DOHH2 (cell line): Measurements from ENCODE around the gene DLX3.

Experiments
- H3F3A ChIP-seq: fragments of 200-600 bp; sonication (generic), shearing (Covaris generic); 2 replicates; pipeline ENCODE4 v1.6.0; 2016; ENCODE audit warnings: antibody characterized with exemption, mild to moderate bottlenecking; ENCODE audit not compliant: control insufficient read depth, insufficient read depth
- H3K27ac ChIP-seq: fragments of 200-600 bp; sonication (generic); 2 replicates; pipeline ENCODE4 v1.5.1; 2014; ENCODE audit warnings: low read depth, mild to moderate bottlenecking, low read length, moderate library complexity
- H3K27me3 ChIP-seq: fragments of 200-600 bp; sonication (generic); 2 replicates; pipeline ENCODE4 v1.6.1; 2014; ENCODE audit warnings: mild to moderate bottlenecking, low read length, mixed read lengths; ENCODE audit not compliant: control insufficient read depth
- H3K36me3 ChIP-seq: fragments of 200-600 bp; sonication (generic); 2 replicates; pipeline ENCODE4 v1.6.1; 2014; ENCODE audit warnings: mild to moderate bottlenecking, low read length, moderate library complexity, mixed read lengths; ENCODE audit not compliant: control insufficient read depth
- H3K4me1 ChIP-seq: fragments of 200-600 bp; sonication (generic); 2 replicates; pipeline ENCODE4 v1.6.1; 2014; ENCODE audit warnings: mild to moderate bottlenecking, low read length, mixed read lengths; ENCODE audit not compliant: control insufficient read depth
- H3K4me2 ChIP-seq: fragments of 200-600 bp; sonication (generic); 2 replicates; pipeline ENCODE4 v1.6.0; 2014; ENCODE audit warnings: mild to moderate bottlenecking, low read length, moderate library complexity
- H3K4me3 ChIP-seq: fragments of 200-600 bp; sonication (generic); 2 replicates; pipeline ENCODE4 v1.5.1; 2014; ENCODE audit warnings: mild to moderate bottlenecking, low read length, mixed read lengths
- H3K79me2 ChIP-seq: fragments of 200-600 bp; sonication (generic); 2 replicates; pipeline ENCODE4 v1.6.1; 2014; ENCODE audit warnings: mild to moderate bottlenecking, low read length, mixed read lengths; ENCODE audit not compliant: control insufficient read depth
- H3K9me2 ChIP-seq: fragments of 200-600 bp; sonication (generic); replicated peaks from 2 replicates; pipeline ENCODE4 v1.6.1; 2014; ENCODE audit warnings: mild to moderate bottlenecking, low read length, mixed read lengths; ENCODE audit not compliant: control insufficient read depth
- H3K9me3 ChIP-seq: fragments of 200-600 bp; sonication (generic); 2 replicates; pipeline ENCODE4 v1.6.1; 2014; ENCODE audit warnings: antibody characterized with exemption, low read length, mixed read lengths; ENCODE audit not compliant: control insufficient read depth, insufficient read depth
- H4K20me1 ChIP-seq: fragments of 200-600 bp; sonication (generic); 2 replicates; pipeline ENCODE4 v1.6.0; 2014; ENCODE audit warnings: low read depth, mild to moderate bottlenecking, antibody characterized with exemption, low read length, moderate library complexity; ENCODE audit not compliant: control insufficient read depth, insufficient read depth
- CTCF ChIP-seq: fragments of 200-600 bp; sonication (generic); IDR thresholded peaks from one replicate; pipeline ENCODE4 v1.5.1; 2014; ENCODE audit warnings: antibody characterized with exemption, mild to moderate bottlenecking, low read depth, low read length; ENCODE audit not compliant: poor library complexity, severe bottlenecking
- EZH2phosphoT487 ChIP-seq: fragments of 200-600 bp; sonication (generic); IDR thresholded peaks from 2 replicates; pipeline ENCODE4 v1.6.1; 2017; ENCODE audit warnings: borderline replicate concordance, mild to moderate bottlenecking, antibody characterized with exemption, low read length, moderate library complexity, mixed read lengths

Gene DLX3

GRCh38 chr17:49992933-49993422 lies 2.0 kb downstream of the DLX3 start:
- Histone ChIP-seq H3K9me3 (no peaks in the 10 kb centered on the region), H3K79me2 (no peaks in the 10 kb centered on the region), H3K27ac (no peak overlapping the region), H3K9me2 (no peaks in the 10 kb centered on the region), H3K36me3 (no peaks in the 10 kb centered on the region), H3K4me3 (no peak overlapping the region), H4K20me1 (no peaks in the 10 kb centered on the region), H3K4me2 (no peak overlapping the region), H3K27me3 (peaks cover 59% of the 10 kb centered on the region), H3K4me1 (peaks cover 5% of the 10 kb centered on the region), H3F3A (no peaks in the 10 kb centered on the region)
- no peak for TF ChIP-seq CTCF
- TF ChIP-seq EZH2phosphoT487, result no peak

- H3K4me2 ChIP-seq, result no peak overlapping the region
- no peaks in the 10 kb centered on the region for H3F3A ChIP-seq
- H3K4me3 ChIP-seq, result no peak overlapping the region
- H3K36me3 ChIP-seq, result no peaks in the 10 kb centered on the region
- H3K9me3 ChIP-seq, result no peaks in the 10 kb centered on the region
- peaks cover 53% of the 10 kb centered on the region for H3K27me3 ChIP-seq
- H4K20me1 ChIP-seq, result no peaks in the 10 kb centered on the region
- no peak overlapping the region for H3K27ac ChIP-seq
- no peaks in the 10 kb centered on the region for H3K79me2 ChIP-seq
- H3K4me1 ChIP-seq, result peaks cover 5% of the 10 kb centered on the region
- H3K9me2 ChIP-seq, result no peaks in the 10 kb centered on the region
- TF ChIP-seq CTCF (no peak), EZH2phosphoT487 (no peak)
These were observed 2.7 kb downstream of the DLX3 start for GRCh38 chr17:49992191-49992932.

DNA sequence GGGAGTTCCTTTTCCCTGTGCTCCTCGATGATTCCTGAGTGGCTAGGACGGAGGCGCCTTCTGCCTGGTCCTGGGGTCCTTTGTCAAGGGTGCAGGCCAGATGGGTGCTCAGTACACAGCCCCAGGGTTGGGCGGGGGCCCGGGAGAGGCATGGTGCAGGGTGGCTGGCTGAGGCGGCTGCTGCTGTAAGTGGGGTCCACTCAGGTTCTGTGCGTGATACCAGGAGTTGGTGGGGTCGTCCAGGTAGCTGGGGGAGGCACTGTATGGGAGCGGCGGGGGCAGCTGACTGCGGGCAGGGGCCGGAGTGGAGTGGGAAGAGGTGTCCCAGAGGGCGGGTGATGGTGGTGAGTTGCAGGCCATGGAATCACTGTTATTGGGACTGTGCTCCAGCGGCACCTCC lies 3.6 kb downstream of the DLX3 start:
- Histone ChIP-seq H4K20me1 (no peaks in the 10 kb centered on the region), H3K36me3 (no peaks in the 10 kb centered on the region), H3K9me3 (no peaks in the 10 kb centered on the region), H3K27me3 (peaks cover 46% of the 10 kb centered on the region), H3K27ac (no peak overlapping the region), H3K79me2 (no peaks in the 10 kb centered on the region), H3F3A (no peaks in the 10 kb centered on the region), H3K4me2 (no peak overlapping the region), H3K4me1 (peaks cover under 1% of the 10 kb centered on the region), H3K4me3 (no peak overlapping the region), H3K9me2 (no peaks in the 10 kb centered on the region)
- TF ChIP-seq CTCF (no peak), EZH2phosphoT487 (no peak)
